Activated CD8-positive, alpha-beta memory T cell treated with anti-CD3 and anti-CD28 coated beads for 4 hours (primary cell): ENCODE results near the gene TMEM222.
A peak's percentile ranks its signal among the peaks of the same experiment; 100 is the strongest.
"Not testable (repeated sequence)": the region's sequence is repeated elsewhere in the genome, so short reads cannot be mapped to it uniquely, and the experiment has no call there.

Experiments used
- DNase-seq, 2 donors: peaks; one replicate each; pipeline ENCODE4 v3.0.0-alpha.2; 2020; ENCODE audit warnings: low read depth in 2 of 2

The TMEM222 gene

DNA sequence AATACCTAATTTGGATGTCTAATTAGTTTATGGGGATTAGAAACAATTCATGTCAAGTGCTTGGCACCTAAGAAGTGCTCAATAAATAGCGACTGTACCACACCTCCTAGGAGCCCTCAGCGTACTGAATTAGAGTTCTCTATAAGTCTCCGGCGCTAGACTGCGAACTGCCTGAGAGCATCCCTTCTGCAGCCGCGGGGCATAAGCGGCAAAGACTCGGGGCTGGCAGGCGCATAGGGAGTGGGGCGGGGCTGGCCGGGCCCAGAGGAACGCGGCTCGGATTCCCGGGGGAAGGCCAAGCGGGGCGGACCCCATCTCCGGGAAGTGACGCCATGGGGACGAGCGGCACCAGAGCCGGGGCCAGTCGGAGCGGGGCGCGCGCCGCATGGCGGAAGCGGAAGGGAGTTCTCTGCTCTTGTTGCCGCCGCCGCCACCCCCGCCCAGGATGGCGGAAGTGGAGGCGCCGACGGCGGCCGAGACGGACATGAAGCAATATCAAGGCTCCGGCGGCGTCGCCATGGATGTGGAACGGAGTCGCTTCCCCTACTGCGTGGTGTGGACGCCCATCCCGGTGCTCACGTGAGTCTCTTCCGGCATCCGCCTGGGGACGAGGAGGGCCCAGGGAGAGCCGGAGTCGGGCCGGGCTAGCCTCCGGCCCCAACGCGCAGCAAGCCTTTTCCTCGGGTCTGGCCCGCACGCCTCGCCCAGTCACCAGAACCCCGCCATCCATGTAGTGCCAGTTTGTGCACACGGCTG lies at the start of gene TMEM222:
Gene TMEM222 (plus strand): TSS at position 351 of the 756 bp plus-strand sequence. CDS start 35 bp downstream, at position 386.
- DNase-seq: peak; percentile 95

GRCh38 chr1:27274204-27274603 lies 47.8 kb upstream of the TMEM222 start:
- no peak for DNase-seq

- DNase-seq: no peak
Measured at GRCh38 chr1:27275696-27276095, 46.3 kb upstream of the TMEM222 start.

GRCh38 chr1:27284425-27285273 lies 37.3 kb upstream of the TMEM222 start:
- DNase-seq: peak; percentile 76 to 77

GRCh38 chr1:27285274-27285660 lies 36.7 kb upstream of the TMEM222 start:
- DNase-seq: no peak

- DNase-seq: not testable (repeated sequence)
Measured at GRCh38 chr1:27285821-27286220, 36.1 kb upstream of the TMEM222 start.

- not testable (repeated sequence) for DNase-seq
Measured at GRCh38 chr1:27289125-27289524, 32.8 kb upstream of the TMEM222 start.

GRCh38 chr1:27290581-27290980 lies 31.4 kb upstream of the TMEM222 start:
- no peak for DNase-seq

DNA sequence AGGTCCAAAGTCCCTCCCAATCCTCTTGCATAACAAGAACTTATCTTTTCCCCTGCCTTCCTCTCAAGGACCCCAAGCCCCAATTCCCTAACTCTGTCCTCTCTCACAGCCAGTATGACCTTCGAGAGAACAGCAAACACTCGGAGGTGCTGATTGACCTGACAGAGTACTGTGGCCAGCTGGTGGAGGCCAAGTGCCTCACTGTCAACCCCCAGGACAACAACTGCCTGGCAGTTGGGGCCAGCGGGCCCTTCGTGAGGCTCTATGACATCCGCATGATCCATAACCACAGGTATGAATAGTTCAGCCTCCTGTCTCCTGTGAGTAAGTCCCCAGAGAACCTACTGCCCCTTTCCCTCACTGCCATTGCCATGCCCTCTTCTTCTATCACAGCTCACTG lies 29.9 kb upstream of the TMEM222 start:
- DNase-seq: no peak

DNA sequence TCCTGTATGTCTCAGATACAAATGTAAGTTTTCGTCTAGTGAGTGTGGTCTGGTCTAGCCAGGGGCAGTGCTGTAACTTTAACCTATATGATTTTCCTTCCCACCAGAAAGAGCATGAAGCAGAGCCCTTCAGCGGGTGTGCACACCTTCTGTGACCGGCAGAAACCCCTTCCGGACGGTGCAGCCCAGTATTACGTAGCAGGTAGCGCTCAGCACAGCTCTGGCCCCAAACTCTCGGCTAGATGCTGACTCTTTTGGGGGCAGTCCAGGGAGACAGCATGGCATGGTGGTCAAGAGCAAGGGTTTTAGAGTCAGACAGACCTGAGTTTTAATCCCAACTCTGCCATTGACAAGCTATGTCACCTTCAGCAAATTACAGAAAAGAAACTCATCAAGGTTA lies 28.0 kb upstream of the TMEM222 start:
- DNase-seq: no peak

GRCh38 chr1:27296773-27297291 lies 25.1 kb upstream of the TMEM222 start:
- DNase-seq: peak; percentile 31 to 39

GRCh38 chr1:27297903-27298302 lies 24.1 kb upstream of the TMEM222 start:
- no peak for DNase-seq

DNA sequence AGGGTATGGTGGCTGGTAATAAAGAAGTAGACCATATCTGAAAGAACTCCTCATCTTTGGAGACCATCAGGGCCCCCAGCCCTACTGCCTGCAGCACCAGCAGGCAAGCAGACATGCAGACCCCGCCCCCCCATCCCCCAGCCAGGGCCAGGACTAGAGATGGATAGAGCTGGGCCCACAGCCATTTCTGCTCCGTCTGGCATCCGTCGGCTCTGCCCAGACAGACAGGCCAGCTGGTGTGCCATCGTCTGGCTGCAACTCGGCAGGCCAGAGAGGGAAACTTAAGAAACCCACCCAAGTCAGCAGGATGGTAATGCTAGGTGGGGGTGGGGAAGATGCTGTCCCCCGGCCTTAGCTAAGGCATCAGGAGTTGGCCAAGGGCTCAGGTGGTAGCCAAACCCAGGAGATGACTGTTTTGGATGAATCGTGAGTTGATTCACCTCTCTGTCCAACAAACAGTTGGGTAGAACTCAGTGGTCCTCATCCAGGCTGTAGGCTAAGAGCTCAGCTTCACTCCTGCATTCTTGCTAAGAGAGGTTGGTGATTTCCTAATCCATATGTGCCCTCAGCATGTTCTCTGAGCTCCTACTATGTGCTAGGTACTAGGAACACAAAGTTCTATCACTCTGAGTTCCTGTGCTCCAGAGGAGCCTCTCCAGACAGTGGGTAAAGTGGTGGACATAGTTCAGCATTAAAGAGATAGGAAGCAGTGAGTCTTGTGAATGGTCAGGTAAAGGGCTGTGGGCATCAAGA lies 23.2 kb upstream of the TMEM222 start:
- DNase-seq: no peak

DNA sequence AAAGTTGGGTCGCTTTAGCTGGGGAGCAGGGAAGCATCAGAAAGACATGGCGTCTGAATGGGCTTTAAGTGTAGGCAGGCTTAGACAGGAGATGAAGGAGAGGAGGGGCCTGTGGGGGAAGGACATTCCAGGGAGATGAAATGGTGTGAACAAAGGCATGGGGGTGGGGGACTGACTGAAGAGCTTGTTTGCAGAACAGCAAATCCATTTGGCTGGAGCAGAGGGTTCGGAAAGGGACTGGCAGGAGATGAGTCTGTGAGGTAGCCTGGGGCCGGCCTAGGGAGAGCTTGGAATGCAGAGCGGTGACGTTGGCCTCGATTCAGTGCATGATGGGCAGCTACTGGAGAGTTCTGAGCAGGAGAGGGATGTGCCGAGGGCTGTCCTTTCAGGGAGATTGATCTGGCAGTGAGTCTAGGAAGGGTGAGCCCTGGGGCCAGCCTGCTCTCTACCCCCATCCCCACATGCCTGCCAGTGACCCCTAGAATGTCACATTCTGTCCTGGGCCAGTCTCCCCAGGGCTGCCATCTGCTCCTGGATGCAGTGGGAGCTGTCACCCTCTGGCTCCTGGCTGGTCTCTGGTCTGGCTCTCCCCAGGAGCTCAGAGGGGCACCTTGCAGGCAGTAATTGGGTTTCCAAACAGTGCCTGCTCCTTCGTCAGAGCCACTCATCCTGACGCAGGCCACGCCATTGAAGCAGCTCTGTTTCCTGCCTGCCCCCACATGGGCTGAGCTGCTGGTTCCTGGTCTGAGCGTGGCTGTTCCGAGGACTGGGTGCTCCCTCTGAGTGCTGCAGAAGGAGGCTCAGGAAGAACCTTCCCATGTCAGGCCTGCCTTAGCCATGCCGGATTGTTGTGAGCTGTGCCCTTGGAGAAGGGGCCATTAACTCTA lies 22.3 kb upstream of the TMEM222 start:
- DNase-seq: no peak

- DNase-seq: peak; percentile 53
Measured at GRCh38 chr1:27300341-27301051, 21.5 kb upstream of the TMEM222 start.

DNA sequence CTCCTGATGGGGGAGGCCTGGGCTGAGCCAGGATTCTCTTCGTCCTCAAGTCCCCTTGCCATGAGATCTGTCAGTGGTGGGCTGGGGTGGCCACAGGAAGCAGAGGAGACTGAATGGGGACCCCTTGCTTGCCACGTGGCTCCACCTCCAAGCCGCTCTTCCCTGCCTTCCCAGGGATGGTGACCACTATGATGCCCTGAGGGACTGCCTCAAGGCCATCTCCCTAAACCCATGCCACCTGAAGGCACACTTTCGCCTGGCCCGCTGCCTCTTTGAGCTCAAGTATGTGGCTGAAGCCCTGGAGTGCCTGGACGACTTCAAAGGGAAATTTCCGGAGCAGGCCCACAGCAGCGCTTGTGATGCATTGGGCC lies 20.9 kb upstream of the TMEM222 start:
- DNase-seq: no peak

- DNase-seq: no peak
Measured at GRCh38 chr1:27301582-27302199, 20.3 kb upstream of the TMEM222 start.

- no peak for DNase-seq
Measured at GRCh38 chr1:27302612-27303011, 19.4 kb upstream of the TMEM222 start.

DNA sequence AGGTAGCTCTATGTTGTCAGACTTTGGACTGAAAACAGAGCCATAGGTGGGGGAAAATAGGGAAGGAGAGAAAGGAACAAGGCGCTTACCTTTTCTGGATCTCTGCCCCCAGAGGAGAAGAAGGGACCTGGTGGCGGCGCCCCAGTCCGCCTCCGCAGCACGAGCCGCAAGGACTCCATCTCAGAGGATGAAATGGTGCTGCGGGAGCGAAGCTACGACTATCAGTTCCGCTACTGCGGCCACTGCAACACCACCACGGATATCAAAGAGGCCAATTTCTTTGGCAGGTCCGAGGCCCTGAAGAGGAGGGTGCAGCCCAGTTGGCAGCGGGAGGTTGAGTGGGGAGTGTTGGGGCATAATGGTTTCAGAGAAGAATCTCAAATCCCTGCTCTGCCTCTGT lies 18.5 kb upstream of the TMEM222 start:
- DNase-seq: no peak

DNA sequence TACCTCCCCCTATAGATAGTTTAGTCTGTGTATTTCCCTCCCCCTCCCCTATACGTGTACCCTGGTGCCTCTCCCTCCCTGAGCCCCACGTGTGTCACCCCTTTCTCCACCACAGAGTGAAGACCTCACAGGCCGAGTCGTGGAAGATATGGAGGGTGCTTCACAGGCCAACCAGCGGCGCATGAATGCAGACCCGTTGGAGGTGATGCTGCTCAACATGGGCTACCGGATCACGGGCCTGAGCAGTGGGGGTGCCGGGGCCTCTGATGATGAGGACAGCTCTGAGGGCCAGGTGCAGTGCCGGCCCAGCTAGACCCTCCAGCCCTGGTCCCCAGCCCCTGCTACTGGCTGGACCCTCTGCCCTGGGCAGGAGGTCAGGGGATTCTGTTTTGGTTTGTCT lies 15.9 kb upstream of the TMEM222 start:
- DNase-seq: no peak
